ENCODE results near the gene TSHZ2. TPM values are rescaled to one million over a fixed set of nuclear protein-coding genes. Genes with fewer than 3 reads are reported as not detected.

TSHZ2 gene
- total and polyA plus RNA-seq, 2 experiments from 2014 or later: 1.1 to 5.2 TPM

- no peaks in the 10 kb centered on the region for H4K20me1 ChIP-seq (ENCODE audit: insufficient read depth, poor library complexity, severe bottlenecking)
- H3K9me2 ChIP-seq (replicated peaks; ENCODE audit: insufficient read depth): no peaks in the 10 kb centered on the region
- TF ChIP-seq EZH2 (IDR thresholded peaks at IDR 0.05; ENCODE audit: borderline replicate concordance): no peak
- TF ChIP-seq, protein P1, sequence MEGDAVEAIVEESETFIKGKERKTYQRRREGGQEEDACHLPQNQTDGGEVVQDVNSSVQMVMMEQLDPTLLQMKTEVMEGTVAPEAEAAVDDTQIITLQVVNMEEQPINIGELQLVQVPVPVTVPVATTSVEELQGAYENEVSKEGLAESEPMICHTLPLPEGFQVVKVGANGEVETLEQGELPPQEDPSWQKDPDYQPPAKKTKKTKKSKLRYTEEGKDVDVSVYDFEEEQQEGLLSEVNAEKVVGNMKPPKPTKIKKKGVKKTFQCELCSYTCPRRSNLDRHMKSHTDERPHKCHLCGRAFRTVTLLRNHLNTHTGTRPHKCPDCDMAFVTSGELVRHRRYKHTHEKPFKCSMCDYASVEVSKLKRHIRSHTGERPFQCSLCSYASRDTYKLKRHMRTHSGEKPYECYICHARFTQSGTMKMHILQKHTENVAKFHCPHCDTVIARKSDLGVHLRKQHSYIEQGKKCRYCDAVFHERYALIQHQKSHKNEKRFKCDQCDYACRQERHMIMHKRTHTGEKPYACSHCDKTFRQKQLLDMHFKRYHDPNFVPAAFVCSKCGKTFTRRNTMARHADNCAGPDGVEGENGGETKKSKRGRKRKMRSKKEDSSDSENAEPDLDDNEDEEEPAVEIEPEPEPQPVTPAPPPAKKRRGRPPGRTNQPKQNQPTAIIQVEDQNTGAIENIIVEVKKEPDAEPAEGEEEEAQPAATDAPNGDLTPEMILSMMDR (IDR thresholded peaks at IDR 0.05; ENCODE audit: poor library complexity): no peak
- no peak for TF ChIP-seq EZH2phosphoT487 (IDR thresholded peaks at IDR 0.05; ENCODE audit: low read depth, severe bottlenecking, unreplicated experiment)
- peaks cover 12% of the 10 kb centered on the region for H3K4me1 ChIP-seq (ENCODE audit: insufficient read depth)
- no peak overlapping the region for H3K4me3 ChIP-seq
- no peak for DNase-seq (ENCODE audit: low spot score)
- no peaks in the 10 kb centered on the region for H3K27me3 ChIP-seq
- no peak overlapping the region for H3K27ac ChIP-seq
- H3K9me3 ChIP-seq (ENCODE audit: low read depth): no peaks in the 10 kb centered on the region
- no peak overlapping the region for H2AFZ ChIP-seq
- no peak overlapping the region for H3K4me2 ChIP-seq
- H3K79me2 ChIP-seq: no peaks in the 10 kb centered on the region
- WGBS (ENCODE audit: low lambda C conversion rate, missing lambda C conversion rate): 96% methylated on average over 5 of the region's 5 CpGs
- H3K36me3 ChIP-seq (replicated peaks; ENCODE audit: insufficient read depth, low read depth): no peaks in the 10 kb centered on the region
Measured at GRCh38 chr20:53489528-53489927, 517.4 kb downstream of the TSHZ2 start.

- H3K4me2 ChIP-seq: no peak overlapping the region
- H3K36me3 ChIP-seq (replicated peaks; ENCODE audit: insufficient read depth, low read depth): no peaks in the 10 kb centered on the region
- whole genome bisulfite sequencing (ENCODE audit: low lambda C conversion rate, missing lambda C conversion rate): 93% methylated on average over 3 of the region's 3 CpGs
- no peaks in the 10 kb centered on the region for H3K27me3 ChIP-seq
- H2AFZ ChIP-seq: no peak overlapping the region
- H3K4me3 ChIP-seq: no peak overlapping the region
- H4K20me1 ChIP-seq (ENCODE audit: insufficient read depth, poor library complexity, severe bottlenecking): no peaks in the 10 kb centered on the region
- H3K9me2 ChIP-seq (replicated peaks; ENCODE audit: insufficient read depth): no peaks in the 10 kb centered on the region
- no peaks in the 10 kb centered on the region for H3K79me2 ChIP-seq
- H3K27ac ChIP-seq: no peak overlapping the region
- no peaks in the 10 kb centered on the region for H3K9me3 ChIP-seq (ENCODE audit: low read depth)
- DNase-seq (ENCODE audit: low spot score): no peak
- TF ChIP-seq EZH2phosphoT487 (IDR thresholded peaks at IDR 0.05; ENCODE audit: low read depth, severe bottlenecking, unreplicated experiment): no peak
- TF ChIP-seq, protein P1 (IDR thresholded peaks at IDR 0.05; ENCODE audit: poor library complexity): no peak
- peaks cover 16% of the 10 kb centered on the region for H3K4me1 ChIP-seq (ENCODE audit: insufficient read depth)
Measured at GRCh38 chr20:53490620-53491019, 518.5 kb downstream of the TSHZ2 start.

DNA sequence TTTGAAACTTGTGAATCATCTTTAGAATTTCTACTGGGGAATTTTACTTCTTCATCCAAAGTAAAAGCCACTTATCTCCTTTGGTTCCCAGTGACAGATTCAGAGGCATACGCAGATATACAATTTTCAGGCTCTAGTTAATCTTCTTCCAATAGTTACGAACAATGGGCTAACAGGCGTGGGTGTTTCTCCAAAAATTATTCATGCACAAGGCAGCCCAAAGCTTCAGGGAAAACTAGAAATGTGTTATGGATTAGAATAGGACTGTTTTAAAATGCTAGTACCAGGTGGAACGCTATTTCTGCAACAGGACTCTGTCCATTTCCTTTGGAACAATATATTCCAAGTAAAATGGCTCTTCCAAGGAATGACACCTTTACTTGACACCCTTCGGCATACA lies 519.3 kb downstream of the TSHZ2 start:
- 97% methylated on average over 5 of the region's 5 CpGs for WGBS (ENCODE audit: low lambda C conversion rate, missing lambda C conversion rate)
- H3K9me2 ChIP-seq (replicated peaks; ENCODE audit: insufficient read depth): no peaks in the 10 kb centered on the region
- H3K4me2 ChIP-seq: no peak overlapping the region
- H3K27me3 ChIP-seq: no peaks in the 10 kb centered on the region
- peaks cover 16% of the 10 kb centered on the region for H3K4me1 ChIP-seq (ENCODE audit: insufficient read depth)
- TF ChIP-seq, protein P1 (IDR thresholded peaks at IDR 0.05; ENCODE audit: poor library complexity): no peak
- TF ChIP-seq EZH2 (IDR thresholded peaks at IDR 0.05; ENCODE audit: borderline replicate concordance): no peak
- no peak for TF ChIP-seq EZH2phosphoT487 (IDR thresholded peaks at IDR 0.05; ENCODE audit: low read depth, severe bottlenecking, unreplicated experiment)
- H2AFZ ChIP-seq: no peak overlapping the region
- H3K36me3 ChIP-seq (replicated peaks; ENCODE audit: insufficient read depth, low read depth): no peaks in the 10 kb centered on the region
- no peaks in the 10 kb centered on the region for H3K79me2 ChIP-seq
- no peaks in the 10 kb centered on the region for H3K9me3 ChIP-seq (ENCODE audit: low read depth)
- no peaks in the 10 kb centered on the region for H4K20me1 ChIP-seq (ENCODE audit: insufficient read depth, poor library complexity, severe bottlenecking)
- no peak for DNase-seq (ENCODE audit: low spot score)
- no peak overlapping the region for H3K4me3 ChIP-seq
- H3K27ac ChIP-seq: no peak overlapping the region

DNA sequence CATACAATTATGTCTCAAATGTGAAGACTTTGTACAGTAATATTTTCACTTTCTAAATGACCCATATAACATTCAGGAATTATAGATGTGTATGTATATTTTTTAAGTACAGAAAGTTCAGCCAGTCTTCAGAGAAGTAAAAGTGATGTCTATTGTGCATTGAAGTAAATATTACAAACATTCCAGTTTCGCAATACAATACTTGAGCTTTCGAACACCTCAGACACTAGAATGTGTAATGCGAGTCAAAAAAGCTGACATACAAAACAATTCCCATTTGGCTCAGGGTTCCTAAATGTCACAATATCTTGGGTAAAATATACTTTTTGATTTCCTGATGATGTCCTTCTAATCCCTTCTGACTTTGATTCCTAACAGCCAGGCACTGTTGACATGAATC lies 520.1 kb downstream of the TSHZ2 start:
- H3K27ac ChIP-seq: no peak overlapping the region
- H2AFZ ChIP-seq: no peak overlapping the region
- H3K4me3 ChIP-seq: no peak overlapping the region
- 76% methylated on average over 3 of the region's 3 CpGs for WGBS (ENCODE audit: low lambda C conversion rate, missing lambda C conversion rate)
- TF ChIP-seq, protein P1 (IDR thresholded peaks at IDR 0.05; ENCODE audit: poor library complexity): no peak
- no peak for TF ChIP-seq EZH2 (IDR thresholded peaks at IDR 0.05; ENCODE audit: borderline replicate concordance)
- no peak for TF ChIP-seq EZH2phosphoT487 (IDR thresholded peaks at IDR 0.05; ENCODE audit: low read depth, severe bottlenecking, unreplicated experiment)
- H3K36me3 ChIP-seq (replicated peaks; ENCODE audit: insufficient read depth, low read depth): no peaks in the 10 kb centered on the region
- H3K9me2 ChIP-seq (replicated peaks; ENCODE audit: insufficient read depth): no peaks in the 10 kb centered on the region
- no peak for DNase-seq (ENCODE audit: low spot score)
- no peaks in the 10 kb centered on the region for H3K9me3 ChIP-seq (ENCODE audit: low read depth)
- H4K20me1 ChIP-seq (ENCODE audit: insufficient read depth, poor library complexity, severe bottlenecking): no peaks in the 10 kb centered on the region
- peak overlapping the region; percentile 28 for H3K4me2 ChIP-seq
- H3K4me1 ChIP-seq (ENCODE audit: insufficient read depth): peaks cover 16% of the 10 kb centered on the region
- H3K27me3 ChIP-seq: no peaks in the 10 kb centered on the region
- H3K79me2 ChIP-seq: no peaks in the 10 kb centered on the region
